Measurements from ENCODE around the gene NR5A1.

NR5A1 gene

DNA sequence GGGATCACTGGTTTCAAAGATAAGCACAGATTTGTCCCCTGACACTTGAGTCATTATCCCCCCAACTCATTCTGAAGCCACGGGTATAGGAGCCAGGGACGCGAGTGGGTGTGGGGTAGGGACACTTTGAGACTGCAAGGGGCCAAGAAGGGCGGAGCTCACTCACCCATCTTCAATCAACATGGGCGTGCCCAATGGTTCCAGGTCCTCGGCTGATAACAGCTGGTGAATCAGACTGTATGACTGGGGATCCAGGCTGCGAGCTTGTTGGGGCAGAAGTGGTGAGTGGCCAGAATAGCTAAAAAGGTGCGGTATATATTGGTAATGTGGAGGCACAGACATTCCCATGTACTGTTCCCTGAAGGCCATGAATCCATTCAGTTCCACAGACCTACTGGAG is 30.7 kb upstream of the NR5A1 start:
- Histone ChIP-seq H3K4me1 (ENCODE audit: control insufficient read depth, insufficient read depth, low read length) (no peaks in the 10 kb centered on the region), H3K9me3 (ENCODE audit: control insufficient read depth, insufficient read depth, low read depth, low read length) (no peaks in the 10 kb centered on the region), H3K36me3 (ENCODE audit: control insufficient read depth in 2 of 2, insufficient read depth in 1 of 2, low read length in 2 of 2) (peaks cover 0 to 50% of the 10 kb centered on the region in 2 experiments; a peak in 2 of 3 replicates), H3K27ac (ENCODE audit: extremely low read depth, low read depth, low read length) (no peak overlapping the region), H3K4me3 (ENCODE audit: low read depth, low read length) (no peak overlapping the region)
- TF ChIP-seq ZFP37 (tag by site-specific recombination; IDR thresholded peaks at IDR 0.05) = no peak
- peak; percentile 46 for TF ChIP-seq KLF1 (tag by site-specific recombination; IDR thresholded peaks at IDR 0.05)
- CTCF ChIA-PET = interaction anchor here (0.5 to 8.6 kb wide), 11 partner anchors 9 to 173 kb away, joined by 3 to 116 read pairs (median 5); no protein-coding TSS in a partner anchor
- POLR2A ChIA-PET = no interaction called here

DNA sequence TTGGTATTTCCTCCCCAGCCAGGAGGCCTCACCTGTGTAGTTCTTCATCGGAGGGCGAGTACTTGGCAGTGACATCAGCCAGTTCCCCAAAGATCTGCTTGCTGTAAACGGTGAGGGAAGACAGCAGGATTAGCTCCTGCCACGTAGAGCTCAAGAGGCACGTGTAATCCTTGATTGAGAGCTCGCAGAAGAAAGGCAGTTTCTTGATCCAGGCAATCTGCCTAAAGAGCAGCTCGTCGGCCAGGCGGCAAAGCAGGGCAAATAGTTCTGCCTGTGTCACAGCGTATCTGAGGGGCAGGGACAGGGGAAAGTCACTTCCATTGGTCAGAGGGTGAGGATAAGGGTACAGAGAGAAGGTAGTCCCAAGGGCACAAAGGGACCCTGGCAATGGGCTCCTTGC is 28.6 kb upstream of the NR5A1 start:
- H3K36me3 ChIP-seq (ENCODE audit: control insufficient read depth in 2 of 2, insufficient read depth in 1 of 2, low read length in 2 of 2) = peaks cover 0 to 63% of the 10 kb centered on the region in 2 experiments; a peak in 2 of 3 replicates
- TF ChIP-seq ZNF561 (tag by site-specific recombination; IDR thresholded peaks at IDR 0.05; ENCODE audit: borderline replicate concordance) (no peak), ZNF654 (tag by site-specific recombination; IDR thresholded peaks at IDR 0.05; ENCODE audit: low read depth) (no peak), ZFHX2 (tag by site-specific recombination; conservative IDR thresholded peaks at IDR 0.05) (no peak), ZNF776 (tag by site-specific recombination; IDR thresholded peaks at IDR 0.05; ENCODE audit: borderline replicate concordance) (no peak), ZBTB17 (tag by site-specific recombination; IDR thresholded peaks at IDR 0.05) (no peak), ZNF768 (tag by site-specific recombination; IDR thresholded peaks at IDR 0.05) (no peak), ZNF211 (tag by site-specific recombination; IDR thresholded peaks at IDR 0.05; ENCODE audit: low read depth) (no peak), ZBTB8A (tag by site-specific recombination; IDR thresholded peaks at IDR 0.05) (no peak), ZFP41 (tag by site-specific recombination; IDR thresholded peaks at IDR 0.05; ENCODE audit: borderline replicate concordance) (no peak), ZNF214 (tag by site-specific recombination; IDR thresholded peaks at IDR 0.05; ENCODE audit: borderline replicate concordance) (no peak), ZNF639 (tag by site-specific recombination; IDR thresholded peaks at IDR 0.05) (no peak), ZNF133 (tag by site-specific recombination; IDR thresholded peaks at IDR 0.05) (no peak), ZNF488 (tag by site-specific recombination; IDR thresholded peaks at IDR 0.05) (no peak)
- TF ChIP-seq, protein P1, sequence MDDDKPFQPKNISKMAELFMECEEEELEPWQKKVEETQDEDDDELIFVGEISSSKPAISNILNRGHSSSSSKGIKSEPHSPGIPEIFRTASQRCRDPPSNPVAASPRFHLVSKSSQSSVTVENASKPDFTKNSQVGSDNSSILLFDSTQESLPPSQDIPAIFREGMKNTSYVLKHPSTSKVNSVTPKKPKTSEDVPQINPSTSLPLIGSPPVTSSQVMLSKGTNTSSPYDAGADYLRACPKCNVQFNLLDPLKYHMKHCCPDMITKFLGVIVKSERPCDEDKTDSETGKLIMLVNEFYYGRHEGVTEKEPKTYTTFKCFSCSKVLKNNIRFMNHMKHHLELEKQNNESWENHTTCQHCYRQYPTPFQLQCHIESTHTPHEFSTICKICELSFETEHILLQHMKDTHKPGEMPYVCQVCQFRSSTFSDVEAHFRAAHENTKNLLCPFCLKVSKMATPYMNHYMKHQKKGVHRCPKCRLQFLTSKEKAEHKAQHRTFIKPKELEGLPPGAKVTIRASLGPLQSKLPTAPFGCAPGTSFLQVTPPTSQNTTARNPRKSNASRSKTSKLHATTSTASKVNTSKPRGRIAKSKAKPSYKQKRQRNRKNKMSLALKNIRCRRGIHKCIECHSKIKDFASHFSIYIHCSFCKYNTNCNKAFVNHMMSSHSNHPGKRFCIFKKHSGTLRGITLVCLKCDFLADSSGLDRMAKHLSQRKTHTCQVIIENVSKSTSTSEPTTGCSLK (tag by site-specific recombination; IDR thresholded peaks at IDR 0.05) = no peak
- no peak overlapping the region for H3K27ac ChIP-seq (ENCODE audit: extremely low read depth, low read depth, low read length)
- no peaks in the 10 kb centered on the region for H3K4me1 ChIP-seq (ENCODE audit: control insufficient read depth, insufficient read depth, low read length)
- H3K9me3 ChIP-seq (ENCODE audit: control insufficient read depth, insufficient read depth, low read depth, low read length) = no peaks in the 10 kb centered on the region
- ChIA-PET CTCF (interaction anchor here (0.6 to 8.6 kb wide), 14 partner anchors 9 to 315 kb away, joined by 3 to 116 read pairs (median 4); no protein-coding TSS in a partner anchor), POLR2A (no interaction called here)
- H3K4me3 ChIP-seq (ENCODE audit: low read depth, low read length) = no peak overlapping the region

- POLR2A ChIA-PET = no interaction called here
- CTCF ChIA-PET = interaction anchor here (0.7 to 1.8 kb wide), 8 partner anchors 10 to 232 kb away, joined by 3 to 5 read pairs (median 3); no protein-coding TSS in a partner anchor
- TF ChIP-seq ZBTB49 (tag by site-specific recombination; IDR thresholded peaks at IDR 0.05; ENCODE audit: low read depth) = no peak
- no peak for TF ChIP-seq ZNF624 (tag by site-specific recombination; IDR thresholded peaks at IDR 0.05)
- TF ChIP-seq PRDM1 (tag by site-specific recombination; IDR thresholded peaks at IDR 0.05) = no peak
- no peak for TF ChIP-seq SCRT1 (tag by site-specific recombination; IDR thresholded peaks at IDR 0.05; ENCODE audit: borderline replicate concordance)
- no peak for TF ChIP-seq ZNF571 (tag by site-specific recombination; IDR thresholded peaks at IDR 0.05)
- TF ChIP-seq, protein P2, sequence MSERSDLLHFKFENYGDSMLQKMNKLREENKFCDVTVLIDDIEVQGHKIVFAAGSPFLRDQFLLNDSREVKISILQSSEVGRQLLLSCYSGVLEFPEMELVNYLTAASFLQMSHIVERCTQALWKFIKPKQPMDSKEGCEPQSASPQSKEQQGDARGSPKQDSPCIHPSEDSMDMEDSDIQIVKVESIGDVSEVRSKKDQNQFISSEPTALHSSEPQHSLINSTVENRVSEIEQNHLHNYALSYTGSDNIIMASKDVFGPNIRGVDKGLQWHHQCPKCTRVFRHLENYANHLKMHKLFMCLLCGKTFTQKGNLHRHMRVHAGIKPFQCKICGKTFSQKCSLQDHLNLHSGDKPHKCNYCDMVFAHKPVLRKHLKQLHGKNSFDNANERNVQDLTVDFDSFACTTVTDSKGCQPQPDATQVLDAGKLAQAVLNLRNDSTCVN (tag by site-specific recombination; optimal IDR thresholded peaks at IDR 0.05) = no peak
- no peak for TF ChIP-seq ZNF837 (tag by site-specific recombination; IDR thresholded peaks at IDR 0.05)
- TF ChIP-seq ZBTB7A (tag by site-specific recombination; IDR thresholded peaks at IDR 0.05; ENCODE audit: low read depth) = no peak
- TF ChIP-seq ZNF544 (tag by site-specific recombination; IDR thresholded peaks at IDR 0.05) = no peak
Observed at GRCh38 chr9:124532897-124533296, 25.7 kb upstream of the NR5A1 start.

More at GRCh38 chr9:124532897-124533296, 25.7 kb upstream of the NR5A1 start:
- no peak overlapping the region for H3K4me3 ChIP-seq (ENCODE audit: low read depth, low read length)
- H3K27ac ChIP-seq (ENCODE audit: extremely low read depth, low read depth, low read length) = no peak overlapping the region
- H3K9me3 ChIP-seq (ENCODE audit: control insufficient read depth, insufficient read depth, low read depth, low read length) = no peaks in the 10 kb centered on the region
- H3K36me3 ChIP-seq (ENCODE audit: control insufficient read depth in 2 of 2, insufficient read depth in 1 of 2, low read length in 2 of 2) = peaks cover 0 to 50% of the 10 kb centered on the region in 2 experiments; a peak in 1 of 3 replicates
- H3K4me1 ChIP-seq (ENCODE audit: control insufficient read depth, insufficient read depth, low read length) = no peaks in the 10 kb centered on the region
